Neural progenitor cell (in vitro differentiated cells): ENCODE measurements around the gene RNU7-1. TPM values are rescaled to one million over a fixed set of nuclear protein-coding genes. Genes with fewer than 3 reads are reported as not detected.

Experiments
- DNase-seq: peaks from one replicate; pipeline ENCODE4 v3.0.0-alpha.2; 2016; ENCODE audit warnings: low spot score
- H2AFZ ChIP-seq: fragments of 200-600 bp; sonication (generic); replicated peaks from 2 replicates; pipeline ENCODE4 v1.6.1; 2016; ENCODE audit warnings: antibody characterized with exemption
- H3F3A ChIP-seq: fragments of 200-600 bp; sonication (generic); 2 replicates; pipeline ENCODE4 v1.6.1; 2016; ENCODE audit warnings: antibody characterized with exemption, low read depth
- H3K27ac ChIP-seq: fragments of 200-600 bp; sonication (generic); 2 replicates; pipeline ENCODE4 v1.5.1; 2016; ENCODE audit warnings: mild to moderate bottlenecking
- H3K27me3 ChIP-seq: fragments of 200-600 bp; sonication (generic); 2 replicates; pipeline ENCODE4 v1.6.1; 2016; ENCODE audit warnings: mild to moderate bottlenecking, moderate library complexity
- H3K36me3 ChIP-seq: fragments of 200-600 bp; sonication (generic); 2 replicates; pipeline ENCODE4 v1.5.1; 2016
- H3K4me1 ChIP-seq: fragments of 200-600 bp; sonication (generic); 2 replicates; pipeline ENCODE4 v1.6.1; 2016; ENCODE audit warnings: mixed run types
- H3K4me2 ChIP-seq: fragments of 200-600 bp; sonication (generic); 2 replicates; pipeline ENCODE4 v1.6.1; 2016
- H3K4me3 ChIP-seq: fragments of 200-600 bp; sonication (generic); 2 replicates; pipeline ENCODE4 v1.5.1; 2016
- H3K79me2 ChIP-seq: fragments of 200-600 bp; sonication (generic); 2 replicates; pipeline ENCODE4 v1.6.1; 2016; ENCODE audit warnings: low read depth
- H3K9ac ChIP-seq: fragments of 200-600 bp; sonication (generic); 2 replicates; pipeline ENCODE4 v1.6.1; 2016
- H3K9me3 ChIP-seq: fragments of 200-600 bp; sonication (generic); 2 replicates; pipeline ENCODE4 v1.5.1; 2016; ENCODE audit warnings: low read depth
- H4K20me1 ChIP-seq: fragments of 200-600 bp; sonication (generic); 2 replicates; pipeline ENCODE4 v1.6.1; 2016; ENCODE audit warnings: low read depth
- H3K27ac Mint-ChIP-seq: 3 replicates; pipeline ENCODE4 v1.8.0; 2021; ENCODE audit warnings: mixed read lengths
- H3K27me3 Mint-ChIP-seq: 2 replicates; pipeline ENCODE4 v1.8.0; 2022; ENCODE audit warnings: low read depth, mild to moderate bottlenecking, inconsistent platforms, moderate library complexity, mixed read lengths; ENCODE audit not compliant: insufficient read depth
- H3K36me3 Mint-ChIP-seq: 3 replicates; pipeline ENCODE4 v1.8.0; 2021; ENCODE audit warnings: mixed read lengths
- H3K4me1 Mint-ChIP-seq: 3 replicates; pipeline ENCODE4 v1.8.0; 2021; ENCODE audit warnings: mixed read lengths
- H3K4me3 Mint-ChIP-seq: 3 replicates; pipeline ENCODE4 v1.8.0; 2021; ENCODE audit warnings: mild to moderate bottlenecking, moderate library complexity, mixed read lengths
- H3K9me3 Mint-ChIP-seq: 3 replicates; pipeline ENCODE4 v1.8.0; 2020; ENCODE audit warnings: mixed read lengths
- CTCF ChIP-seq: fragments of 200-600 bp; sonication (generic); IDR thresholded peaks from 2 replicates; pipeline ENCODE4 v1.5.1; 2017; ENCODE audit warnings: antibody characterized with exemption, mild to moderate bottlenecking
- EZH2 ChIP-seq: fragments of 200-600 bp; sonication (generic); IDR thresholded peaks from 2 replicates; pipeline ENCODE4 v1.6.1; 2017; ENCODE audit warnings: antibody characterized with exemption, mild to moderate bottlenecking, moderate library complexity
- EZH2phosphoT487 ChIP-seq: fragments of 200-600 bp; sonication (generic); IDR thresholded peaks from 2 replicates; pipeline ENCODE4 v1.6.1; 2017; ENCODE audit warnings: antibody characterized with exemption
- total RNA-seq: library from RNA; depleted of rRNA; stranded (reverse); fragments of >200 nt; gene quantifications from 2 replicates; pipeline ENCODE4 v1.2.3, GENCODE V29; 2015; ENCODE audit warnings: low replicate concordance

RNU7-1 gene
- total RNA-seq, 1 donor from 2014 or later = not detected

GRCh38 chr12:6921996-6922946 is 21.3 kb upstream of the RNU7-1 start:
- no peak overlapping the region for H3K4me2 ChIP-seq
- peak overlapping the region; percentile 37 for H3K27ac ChIP-seq
- H3K27me3 Mint-ChIP-seq = peaks cover 10% of the 10 kb centered on the region
- H3K27ac Mint-ChIP-seq = no peak overlapping the region
- peaks cover 27% of the 10 kb centered on the region for H3K4me1 ChIP-seq
- H3K4me3 Mint-ChIP-seq = peak overlapping the region; percentile 0
- H3K36me3 ChIP-seq = no peaks in the 10 kb centered on the region
- no peak for DNase-seq
- no peak overlapping the region for H2AFZ ChIP-seq
- H3K9me3 ChIP-seq = no peaks in the 10 kb centered on the region
- TF ChIP-seq EZH2phosphoT487 (no peak), CTCF (no peak), EZH2 (no peak)
- H3K9me3 Mint-ChIP-seq = no peaks in the 10 kb centered on the region
- no peak overlapping the region for H3K4me3 ChIP-seq
- peaks cover 53% of the 10 kb centered on the region for H3F3A ChIP-seq
- peaks cover 61% of the 10 kb centered on the region for H3K4me1 Mint-ChIP-seq
- H3K79me2 ChIP-seq = peaks cover 11% of the 10 kb centered on the region
- H3K36me3 Mint-ChIP-seq = peaks cover 28% of the 10 kb centered on the region
- H4K20me1 ChIP-seq = peaks cover 21% of the 10 kb centered on the region
- no peaks in the 10 kb centered on the region for H3K27me3 ChIP-seq
- no peak overlapping the region for H3K9ac ChIP-seq

- H2AFZ ChIP-seq = no peak overlapping the region
- no peak for DNase-seq
- H3K27ac ChIP-seq = no peak overlapping the region
- Mint-ChIP-seq H3K9me3 (no peaks in the 10 kb centered on the region), H3K4me3 (peak overlapping the region; percentile 92), H3K36me3 (peaks cover 24% of the 10 kb centered on the region), H3K4me1 (peaks cover 61% of the 10 kb centered on the region), H3K27ac (peak overlapping the region; percentile 97), H3K27me3 (peaks cover 10% of the 10 kb centered on the region)
- no peaks in the 10 kb centered on the region for H3K27me3 ChIP-seq
- H3K4me3 ChIP-seq = no peak overlapping the region
- peaks cover 57% of the 10 kb centered on the region for H3F3A ChIP-seq
- peaks cover 28% of the 10 kb centered on the region for H3K4me1 ChIP-seq
- H3K36me3 ChIP-seq = no peaks in the 10 kb centered on the region
- no peaks in the 10 kb centered on the region for H3K9me3 ChIP-seq
- H4K20me1 ChIP-seq = peaks cover 19% of the 10 kb centered on the region
- TF ChIP-seq EZH2phosphoT487 (no peak), CTCF (no peak), EZH2 (no peak)
- no peak overlapping the region for H3K9ac ChIP-seq
- no peak overlapping the region for H3K4me2 ChIP-seq
- H3K79me2 ChIP-seq = peaks cover 18% of the 10 kb centered on the region
These were observed 20.4 kb upstream of the RNU7-1 start for GRCh38 chr12:6923003-6923732.

GRCh38 chr12:6923851-6924250 is 19.8 kb upstream of the RNU7-1 start:
- Histone ChIP-seq H2AFZ (no peak overlapping the region), H3F3A (peaks cover 57% of the 10 kb centered on the region), H3K4me2 (peak overlapping the region; percentile 84), H3K9me3 (no peaks in the 10 kb centered on the region), H3K36me3 (no peaks in the 10 kb centered on the region), H3K79me2 (peaks cover 24% of the 10 kb centered on the region), H3K4me1 (peaks cover 28% of the 10 kb centered on the region), H3K27me3 (no peaks in the 10 kb centered on the region), H3K4me3 (no peak overlapping the region), H3K9ac (no peak overlapping the region), H4K20me1 (peaks cover 19% of the 10 kb centered on the region), H3K27ac (no peak overlapping the region)
- DNase-seq = no peak
- H3K27ac Mint-ChIP-seq = peak overlapping the region; percentile 97
- peaks cover 64% of the 10 kb centered on the region for H3K4me1 Mint-ChIP-seq
- TF ChIP-seq CTCF (no peak), EZH2 (no peak), EZH2phosphoT487 (no peak)
- peak overlapping the region; percentile 92 for H3K4me3 Mint-ChIP-seq
- H3K27me3 Mint-ChIP-seq = peaks cover 11% of the 10 kb centered on the region
- no peaks in the 10 kb centered on the region for H3K9me3 Mint-ChIP-seq
- peaks cover 28% of the 10 kb centered on the region for H3K36me3 Mint-ChIP-seq
